Measurements from ENCODE around the gene RFX4. TPM values are rescaled to one million over a fixed set of nuclear protein-coding genes. Genes with fewer than 3 reads are reported as not detected.

The RFX4 gene
- polyA plus RNA-seq, 2 of the 4 experiments (the other 2 are of a cell fraction): not detected

- DNase-seq (ENCODE audit: low read depth in 1 of 2, low spot score in 1 of 2) (no peak), ATAC-seq (no peak), FAIRE-seq (no peak)
- Histone ChIP-seq H3K4me2 (no peak overlapping the region), H3K4me1 (no peaks in the 10 kb centered on the region), H3K27ac (no peak overlapping the region), H3K9me3 (no peaks in the 10 kb centered on the region), H3K4me3 (no peak overlapping the region)
- ChIA-PET POLR2A (interaction anchor here (0.7 kb wide), 1 partner anchor 21 kb away, joined by 3 read pairs; the partner anchor contains the start of gene RIC8B), CTCF (interaction anchor here (1.0 to 1.3 kb wide), 4 partner anchors 9 to 88 kb away, joined by 3 to 4 read pairs (median 3); no protein-coding TSS in a partner anchor)
- no peak for TF ChIP-seq RARB (CRISPR knock-in tag; IDR thresholded peaks at IDR 0.05)
- TF ChIP-seq HOXA7 (CRISPR knock-in tag; IDR thresholded peaks at IDR 0.05): no peak
- TF ChIP-seq, protein P1, sequence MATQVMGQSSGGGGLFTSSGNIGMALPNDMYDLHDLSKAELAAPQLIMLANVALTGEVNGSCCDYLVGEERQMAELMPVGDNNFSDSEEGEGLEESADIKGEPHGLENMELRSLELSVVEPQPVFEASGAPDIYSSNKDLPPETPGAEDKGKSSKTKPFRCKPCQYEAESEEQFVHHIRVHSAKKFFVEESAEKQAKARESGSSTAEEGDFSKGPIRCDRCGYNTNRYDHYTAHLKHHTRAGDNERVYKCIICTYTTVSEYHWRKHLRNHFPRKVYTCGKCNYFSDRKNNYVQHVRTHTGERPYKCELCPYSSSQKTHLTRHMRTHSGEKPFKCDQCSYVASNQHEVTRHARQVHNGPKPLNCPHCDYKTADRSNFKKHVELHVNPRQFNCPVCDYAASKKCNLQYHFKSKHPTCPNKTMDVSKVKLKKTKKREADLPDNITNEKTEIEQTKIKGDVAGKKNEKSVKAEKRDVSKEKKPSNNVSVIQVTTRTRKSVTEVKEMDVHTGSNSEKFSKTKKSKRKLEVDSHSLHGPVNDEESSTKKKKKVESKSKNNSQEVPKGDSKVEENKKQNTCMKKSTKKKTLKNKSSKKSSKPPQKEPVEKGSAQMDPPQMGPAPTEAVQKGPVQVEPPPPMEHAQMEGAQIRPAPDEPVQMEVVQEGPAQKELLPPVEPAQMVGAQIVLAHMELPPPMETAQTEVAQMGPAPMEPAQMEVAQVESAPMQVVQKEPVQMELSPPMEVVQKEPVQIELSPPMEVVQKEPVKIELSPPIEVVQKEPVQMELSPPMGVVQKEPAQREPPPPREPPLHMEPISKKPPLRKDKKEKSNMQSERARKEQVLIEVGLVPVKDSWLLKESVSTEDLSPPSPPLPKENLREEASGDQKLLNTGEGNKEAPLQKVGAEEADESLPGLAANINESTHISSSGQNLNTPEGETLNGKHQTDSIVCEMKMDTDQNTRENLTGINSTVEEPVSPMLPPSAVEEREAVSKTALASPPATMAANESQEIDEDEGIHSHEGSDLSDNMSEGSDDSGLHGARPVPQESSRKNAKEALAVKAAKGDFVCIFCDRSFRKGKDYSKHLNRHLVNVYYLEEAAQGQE (IDR thresholded peaks at IDR 0.05): no peak
- TF ChIP-seq, protein P2, sequence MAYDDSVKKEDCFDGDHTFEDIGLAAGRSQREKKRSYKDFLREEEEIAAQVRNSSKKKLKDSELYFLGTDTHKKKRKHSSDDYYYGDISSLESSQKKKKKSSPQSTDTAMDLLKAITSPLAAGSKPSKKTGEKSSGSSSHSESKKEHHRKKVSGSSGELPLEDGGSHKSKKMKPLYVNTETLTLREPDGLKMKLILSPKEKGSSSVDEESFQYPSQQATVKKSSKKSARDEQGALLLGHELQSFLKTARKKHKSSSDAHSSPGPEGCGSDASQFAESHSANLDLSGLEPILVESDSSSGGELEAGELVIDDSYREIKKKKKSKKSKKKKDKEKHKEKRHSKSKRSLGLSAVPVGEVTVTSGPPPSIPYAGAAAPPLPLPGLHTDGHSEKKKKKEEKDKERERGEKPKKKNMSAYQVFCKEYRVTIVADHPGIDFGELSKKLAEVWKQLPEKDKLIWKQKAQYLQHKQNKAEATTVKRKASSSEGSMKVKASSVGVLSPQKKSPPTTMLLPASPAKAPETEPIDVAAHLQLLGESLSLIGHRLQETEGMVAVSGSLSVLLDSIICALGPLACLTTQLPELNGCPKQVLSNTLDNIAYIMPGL (CRISPR knock-in tag; IDR thresholded peaks at IDR 0.05; ENCODE audit: borderline replicate concordance): no peak
- no peak for TF ChIP-seq EHF (CRISPR knock-in tag; IDR thresholded peaks at IDR 0.05)
- no peak for TF ChIP-seq MYC (IDR thresholded peaks at IDR 0.05; ENCODE audit: borderline replicate concordance, low read length)
- TF ChIP-seq FOSB (CRISPR knock-in tag; IDR thresholded peaks at IDR 0.05): no peak
- no peak for TF ChIP-seq PHF8 (IDR thresholded peaks at IDR 0.05; ENCODE audit: borderline replicate concordance, low read depth)
- TF ChIP-seq E2F6 (IDR thresholded peaks at IDR 0.05; ENCODE audit: borderline replicate concordance, low read depth): no peak
- TF ChIP-seq USF2 (IDR thresholded peaks at IDR 0.05): no peak
- no peak for TF ChIP-seq HOXB5 (CRISPR knock-in tag; IDR thresholded peaks at IDR 0.05)
- TF ChIP-seq ESRRA (IDR thresholded peaks at IDR 0.05; ENCODE audit: borderline replicate concordance, low read length): no peak
- TF ChIP-seq HEYL (CRISPR knock-in tag; IDR thresholded peaks at IDR 0.05): no peak
- no peak for TF ChIP-seq FOSL2 (IDR thresholded peaks at IDR 0.05)
- no peak for TF ChIP-seq FOSL2 (CRISPR knock-in tag; IDR thresholded peaks at IDR 0.05)
- TF ChIP-seq KDM5A (IDR thresholded peaks at IDR 0.05): no peak
- WGBS (ENCODE audit: missing lambda C conversion rate): 85% methylated on average over 5 of the region's 7 CpGs
These were observed 170.7 kb downstream of the RFX4 start for GRCh38 chr12:106753526-106753925.

GRCh38 chr12:106754331-106754730, 171.5 kb downstream of the RFX4 start:
- CTCF ChIA-PET: interaction anchor here (1.0 to 1.3 kb wide), 3 partner anchors 9 to 88 kb away, joined by 3 read pairs; no protein-coding TSS in a partner anchor
- Histone ChIP-seq H3K4me2 (no peak overlapping the region), H3K9me3 (no peaks in the 10 kb centered on the region), H3K4me3 (no peak overlapping the region), H3K4me1 (no peaks in the 10 kb centered on the region), H3K27ac (no peak overlapping the region)
- 95% methylated on average over 1 of the region's 1 CpG for WGBS (ENCODE audit: missing lambda C conversion rate)
- no peak for TF ChIP-seq GATA3 (IDR thresholded peaks at IDR 0.05; ENCODE audit: borderline replicate concordance)
- TF ChIP-seq, protein P3, sequence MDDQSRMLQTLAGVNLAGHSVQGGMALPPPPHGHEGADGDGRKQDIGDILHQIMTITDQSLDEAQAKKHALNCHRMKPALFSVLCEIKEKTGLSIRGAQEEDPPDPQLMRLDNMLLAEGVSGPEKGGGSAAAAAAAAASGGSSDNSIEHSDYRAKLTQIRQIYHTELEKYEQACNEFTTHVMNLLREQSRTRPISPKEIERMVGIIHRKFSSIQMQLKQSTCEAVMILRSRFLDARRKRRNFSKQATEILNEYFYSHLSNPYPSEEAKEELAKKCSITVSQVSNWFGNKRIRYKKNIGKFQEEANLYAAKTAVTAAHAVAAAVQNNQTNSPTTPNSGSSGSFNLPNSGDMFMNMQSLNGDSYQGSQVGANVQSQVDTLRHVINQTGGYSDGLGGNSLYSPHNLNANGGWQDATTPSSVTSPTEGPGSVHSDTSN (IDR thresholded peaks at IDR 0.05): no peak
- TF ChIP-seq EP300 (IDR thresholded peaks at IDR 0.05): no peak
- TF ChIP-seq, protein P1 (IDR thresholded peaks at IDR 0.05): no peak
- no peak for TF ChIP-seq ELK1 (IDR thresholded peaks at IDR 0.05; ENCODE audit: low read depth, low read length)
- no peak for TF ChIP-seq RAD21 (conservative IDR thresholded peaks at IDR 0.05 in 1 of 2, IDR thresholded peaks at IDR 0.05 in 1 of 2)
- TF ChIP-seq FOXS1 (CRISPR knock-in tag; IDR thresholded peaks at IDR 0.05): no peak
- no peak for TF ChIP-seq ZC3H11A (IDR thresholded peaks at IDR 0.05)
- no peak for DNase-seq (ENCODE audit: low read depth in 1 of 2, low spot score in 1 of 2)
- POLR2A ChIA-PET: no interaction called here
- ATAC-seq: no peak
- FAIRE-seq: no peak

All from A549 (cell line).